Activated naive CD4-positive, alpha-beta T cell treated with anti-CD3 and anti-CD28 coated beads, Interleukin-2, amount 10 ng/mL, durations not matched to agents 7 days and 5 days (primary cell): ENCODE measurements around the gene ELAVL1.
A peak's percentile ranks its signal among the peaks of the same experiment; 100 is the strongest.
"Not testable (repeated sequence)": the region's sequence is repeated elsewhere in the genome, so short reads cannot be mapped to it uniquely, and the experiment has no call there.

Source experiments
- CTCF ChIA-PET: fragments of 350-600 bp; sonication (Branson Sonifier 250); formaldehyde crosslinking; loops from one replicate; lab custom pipeline; 2021; ENCODE audit warnings: antibody characterized with exemption; lab: Charles Lee
- DNase-seq: peaks from one replicate; pipeline ENCODE4 v3.0.0-alpha.2; 2020
- H3K27ac Mint-ChIP-seq: one replicate; pipeline ENCODE4 v1.8.0; 2021; ENCODE audit warnings: mild to moderate bottlenecking, moderate library complexity, mixed read lengths
- H3K27me3 Mint-ChIP-seq: one replicate; pipeline ENCODE4 v1.8.0; 2021; ENCODE audit warnings: mild to moderate bottlenecking, mixed read lengths
- H3K36me3 Mint-ChIP-seq: one replicate; pipeline ENCODE4 v1.8.0; 2021; ENCODE audit warnings: mixed read lengths
- H3K4me1 Mint-ChIP-seq: one replicate; pipeline ENCODE4 v1.8.0; 2021; ENCODE audit warnings: mixed read lengths
- H3K4me3 Mint-ChIP-seq: one replicate; pipeline ENCODE4 v1.8.0; 2021; ENCODE audit warnings: mild to moderate bottlenecking, moderate library complexity, mixed read lengths
- H3K9me3 Mint-ChIP-seq: one replicate; pipeline ENCODE4 v1.8.0; 2021; ENCODE audit warnings: mixed read lengths

ELAVL1 gene

DNA sequence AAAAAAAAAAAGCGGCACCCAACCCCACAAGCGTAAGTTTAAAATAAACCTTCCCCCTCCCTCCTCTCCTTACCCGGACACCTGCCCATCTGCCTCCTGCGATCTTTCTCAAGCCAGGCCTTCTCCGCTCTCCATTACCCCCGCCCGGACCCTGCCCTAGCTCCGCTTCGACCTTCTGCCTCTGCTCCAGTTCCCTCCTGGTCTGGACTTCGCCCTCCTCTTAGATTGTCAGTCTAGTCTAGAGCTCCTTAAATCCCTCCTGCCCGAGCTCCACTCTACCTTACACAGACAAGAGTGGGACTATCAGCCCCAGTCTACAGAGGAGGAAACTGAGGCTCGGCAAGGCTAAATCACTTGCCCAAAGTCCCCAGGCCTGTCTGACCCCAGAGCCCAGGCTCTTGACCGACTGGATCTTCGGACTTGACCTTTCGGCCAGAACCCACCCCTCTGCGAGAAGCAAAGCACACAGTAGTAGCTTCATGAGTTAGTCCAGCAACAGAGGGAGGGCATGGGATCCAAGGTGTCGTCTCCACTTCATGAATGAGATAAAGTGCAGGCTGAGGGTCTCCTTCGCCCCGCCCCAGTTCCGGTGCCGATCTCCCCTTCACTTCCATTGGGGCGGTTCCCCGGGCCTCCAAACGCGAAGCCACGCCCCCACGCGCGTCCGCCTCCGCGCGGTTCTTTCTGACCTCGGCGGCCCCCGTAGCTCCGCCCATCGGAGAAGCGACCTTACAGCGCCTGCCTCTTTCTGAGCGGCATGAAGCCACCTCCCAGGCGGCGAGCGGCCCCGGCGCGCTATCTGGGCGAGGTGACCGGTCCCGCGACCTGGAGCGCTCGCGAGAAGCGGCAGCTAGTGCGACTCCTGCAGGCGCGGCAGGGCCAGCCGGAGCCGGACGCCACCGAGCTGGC, 85.6 kb downstream of the ELAVL1 start, which contains the start of gene SNAPC2:
TSS of gene SNAPC2 (plus strand) at position 729 of the 909 bp plus-strand sequence. CDS start at position 758, 29 bp downstream.
- H3K4me1 Mint-ChIP-seq = peaks cover 44% of the 10 kb centered on the region
- H3K27ac Mint-ChIP-seq = peak within 1 kb of the TSS; percentile 89
- H3K4me3 Mint-ChIP-seq = peak within 1 kb of the TSS; percentile 83
- H3K36me3 Mint-ChIP-seq = peaks cover 7% of the 10 kb centered on the region
- no peaks in the 10 kb centered on the region for H3K9me3 Mint-ChIP-seq
- CTCF ChIA-PET = interaction anchor here (1.0 to 2.7 kb wide), 6 partner anchors 16 to 82 kb away, joined by 3 to 14 read pairs (median 6); partner anchors contain the start of genes MAP2K7 and TIMM44
- peak; percentile 97 for DNase-seq
- peaks cover 58% of the 10 kb centered on the region for H3K27me3 Mint-ChIP-seq

- peaks cover 41% of the 10 kb centered on the region for H3K4me1 Mint-ChIP-seq
Observed at GRCh38 chr19:7918615-7919421, 86.6 kb downstream of the ELAVL1 start.

GRCh38 chr19:7918062-7918614, 87.3 kb downstream of the ELAVL1 start:
- DNase-seq, H3K27ac Mint-ChIP-seq, H3K9me3 Mint-ChIP-seq, H3K36me3 Mint-ChIP-seq: not testable (repeated sequence)
- CTCF ChIA-PET = interaction anchor here (0.7 to 1.4 kb wide), 7 partner anchors 9 to 66 kb away, joined by 3 to 11 read pairs (median 3); no protein-coding TSS in a partner anchor
- peak overlapping the region; percentile 23 for H3K4me3 Mint-ChIP-seq
- H3K4me1 Mint-ChIP-seq = peaks cover 41% of the 10 kb centered on the region
- H3K27me3 Mint-ChIP-seq = peaks cover 66% of the 10 kb centered on the region

More at GRCh38 chr19:7918615-7919421, 86.6 kb downstream of the ELAVL1 start:
- H3K4me3 Mint-ChIP-seq = peak overlapping the region; percentile 83
- no peaks in the 10 kb centered on the region for H3K9me3 Mint-ChIP-seq
- H3K36me3 Mint-ChIP-seq = peaks cover 7% of the 10 kb centered on the region
- CTCF ChIA-PET = interaction anchor here (1.0 to 2.7 kb wide), 5 partner anchors 15 to 67 kb away, joined by 3 to 14 read pairs (median 9); partner anchors contain the start of gene MAP2K7
- no peak overlapping the region for H3K27ac Mint-ChIP-seq
- H3K27me3 Mint-ChIP-seq = peaks cover 66% of the 10 kb centered on the region
- no peak for DNase-seq

- H3K4me1 Mint-ChIP-seq = peaks cover 41% of the 10 kb centered on the region
- H3K27me3 Mint-ChIP-seq = peaks cover 66% of the 10 kb centered on the region
- H3K36me3 Mint-ChIP-seq = peaks cover 13% of the 10 kb centered on the region
- CTCF ChIA-PET = interaction anchor here (0.7 to 1.4 kb wide), 7 partner anchors 9 to 65 kb away, joined by 3 to 11 read pairs (median 3); no protein-coding TSS in a partner anchor
- peak overlapping the region; percentile 70 for H3K4me3 Mint-ChIP-seq
- peak; percentile 69 for DNase-seq
- no peaks in the 10 kb centered on the region for H3K9me3 Mint-ChIP-seq
- no peak overlapping the region for H3K27ac Mint-ChIP-seq
Observed at GRCh38 chr19:7917267-7918061, 88.0 kb downstream of the ELAVL1 start.

DNA sequence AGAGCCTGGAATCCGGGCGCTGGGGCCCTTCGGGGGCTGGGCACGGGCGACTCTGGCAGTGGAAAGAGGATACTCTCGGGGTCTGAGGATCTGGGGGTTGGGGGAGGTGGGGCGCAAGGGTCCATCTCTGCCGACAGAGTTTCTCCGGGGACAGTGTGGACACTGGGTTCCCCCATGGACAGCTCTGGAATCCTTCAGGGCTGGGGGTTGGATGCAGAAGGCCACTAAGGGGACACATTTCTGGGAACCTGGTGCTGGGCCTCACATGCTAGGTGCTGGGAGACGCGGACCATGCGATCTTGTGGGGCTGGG, 88.5 kb downstream of the ELAVL1 start:
- H3K27ac Mint-ChIP-seq = no peak overlapping the region
- CTCF ChIA-PET = no interaction called here
- peak overlapping the region; percentile 70 for H3K4me3 Mint-ChIP-seq

DNA sequence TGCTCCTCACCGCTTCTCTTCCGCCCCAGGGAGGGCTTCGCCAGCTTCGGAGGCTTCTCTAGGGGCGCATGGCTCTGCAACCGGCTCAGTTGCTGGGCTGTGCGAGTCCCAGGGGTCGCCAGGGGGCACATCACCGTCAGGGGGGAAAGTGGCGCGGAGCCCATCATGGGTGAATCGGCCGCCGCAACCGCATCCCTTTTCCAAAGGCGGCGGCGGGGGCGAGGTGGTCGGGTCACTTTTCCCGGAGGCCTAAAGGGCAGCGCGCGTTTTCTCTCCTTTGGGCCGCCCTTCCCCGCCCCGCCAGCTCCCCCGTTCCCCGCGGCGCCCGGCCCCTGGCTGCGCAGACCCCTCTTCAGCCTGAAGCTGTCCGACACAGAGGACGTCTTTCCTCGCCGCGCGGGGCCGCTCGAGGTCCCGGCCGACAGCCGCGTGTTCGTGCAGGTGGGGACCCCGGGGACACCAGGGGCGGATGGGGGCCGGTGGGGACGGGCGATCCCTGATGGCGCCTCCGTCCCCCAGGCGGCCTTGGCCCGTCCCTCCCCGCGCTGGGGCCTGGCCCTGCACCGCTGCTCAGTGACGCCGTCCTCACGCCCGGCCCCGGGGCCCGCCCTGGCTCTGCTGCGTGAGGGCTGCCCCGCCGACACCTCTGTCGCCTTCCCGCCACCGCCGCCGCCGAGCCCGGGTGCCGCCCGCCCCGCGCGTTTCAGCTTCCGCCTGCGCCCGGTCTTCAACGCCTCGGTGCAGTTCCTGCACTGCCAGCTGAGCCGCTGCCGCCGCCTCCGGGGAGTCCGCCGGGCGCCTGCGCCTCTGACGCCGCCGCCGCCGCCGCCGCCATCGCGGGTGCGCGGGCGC, 89.1 kb downstream of the ELAVL1 start:
- peak overlapping the region; percentile 70 for H3K4me3 Mint-ChIP-seq
- H3K4me1 Mint-ChIP-seq = peaks cover 32% of the 10 kb centered on the region
- H3K27ac Mint-ChIP-seq = no peak overlapping the region
- DNase-seq = peak; percentile 77
- H3K27me3 Mint-ChIP-seq = peaks cover 66% of the 10 kb centered on the region
- H3K9me3 Mint-ChIP-seq = no peaks in the 10 kb centered on the region
- peaks cover 16% of the 10 kb centered on the region for H3K36me3 Mint-ChIP-seq
- CTCF ChIA-PET = no interaction called here

More for the DNA sequence above, 88.5 kb downstream of the ELAVL1 start:
- Mint-ChIP-seq H3K27me3 (peaks cover 66% of the 10 kb centered on the region), H3K9me3 (no peaks in the 10 kb centered on the region), H3K36me3 (peaks cover 14% of the 10 kb centered on the region), H3K4me1 (peaks cover 37% of the 10 kb centered on the region)
- no peak for DNase-seq

DNA sequence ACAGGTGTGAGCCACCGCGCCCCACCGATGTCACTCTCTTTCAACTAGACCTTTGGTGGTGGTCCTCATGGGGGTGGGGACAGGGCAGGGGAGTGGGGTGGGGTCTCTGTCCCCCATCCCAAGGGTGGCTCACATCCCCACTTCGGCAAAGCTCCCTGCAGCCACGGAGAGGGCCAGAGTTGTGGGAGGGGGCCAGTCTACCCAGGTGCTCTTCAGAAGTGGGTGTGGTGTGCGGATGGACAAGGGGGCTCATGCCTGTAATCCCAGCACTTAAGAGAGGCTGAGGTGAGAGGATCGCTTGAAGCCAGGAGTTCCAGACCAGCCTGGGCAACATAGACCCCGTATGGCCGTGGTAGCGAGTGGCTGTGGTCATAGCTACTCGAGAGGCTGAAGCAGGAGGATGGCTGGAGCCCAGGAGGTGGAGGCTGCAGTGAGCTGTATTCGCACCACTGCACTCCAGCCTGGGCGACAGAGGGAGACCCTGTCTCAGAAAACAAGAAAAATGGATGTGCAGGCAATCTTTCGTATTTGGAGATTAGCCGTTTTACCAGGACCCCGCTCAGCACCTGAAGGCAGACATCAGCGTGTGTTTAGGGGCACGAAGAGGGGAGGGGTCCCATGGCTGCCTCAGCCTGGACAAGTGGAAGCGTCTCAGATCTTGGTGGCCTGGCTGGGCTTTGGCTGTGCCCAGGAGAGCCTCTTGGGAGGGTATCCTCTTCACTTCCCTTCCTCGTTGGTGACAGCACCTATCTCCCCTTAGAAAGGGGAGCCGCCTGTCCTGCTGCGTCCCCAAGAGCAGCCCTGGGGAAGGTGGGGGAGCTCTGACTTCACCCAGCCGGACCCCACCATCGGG, 90.0 kb downstream of the ELAVL1 start:
- Mint-ChIP-seq H3K27me3 (peaks cover 66% of the 10 kb centered on the region), H3K4me3 (peak overlapping the region; percentile 64), H3K4me1 (peaks cover 27% of the 10 kb centered on the region), H3K27ac (peak overlapping the region; percentile 19), H3K9me3 (no peaks in the 10 kb centered on the region), H3K36me3 (peaks cover 22% of the 10 kb centered on the region)
- CTCF ChIA-PET = no interaction called here
- no peak for DNase-seq

DNA sequence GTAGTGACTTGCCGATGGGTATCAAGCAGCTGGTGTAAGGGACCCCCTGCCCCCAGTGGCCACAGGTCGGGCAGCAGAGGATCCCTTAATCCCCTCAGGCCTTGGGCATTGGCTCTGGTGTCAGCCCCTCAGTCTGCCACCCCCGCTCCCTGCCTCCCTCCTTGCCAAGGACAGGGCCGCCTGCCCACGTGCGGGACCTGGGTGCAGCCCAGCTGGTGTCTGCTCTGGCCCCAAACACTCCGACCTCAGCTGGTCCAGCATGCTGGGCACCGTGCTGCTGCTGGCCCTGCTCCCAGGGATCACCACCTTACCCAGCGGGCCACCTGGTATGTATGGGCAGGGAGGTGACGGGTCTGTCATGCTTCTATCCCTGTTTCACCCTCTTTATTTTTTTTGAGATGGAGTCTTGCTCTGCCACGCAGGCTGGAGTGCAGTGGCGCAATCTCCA, 90.8 kb downstream of the ELAVL1 start, which contains the start of gene TGFBR3L:
TSS of gene TGFBR3L (plus strand) at position 233 of the 448 bp plus-strand sequence.
- Mint-ChIP-seq H3K4me1 (peaks cover 21% of the 10 kb centered on the region), H3K4me3 (peak within 1 kb of the TSS; percentile 64), H3K27ac (peak within 1 kb of the TSS; percentile 19), H3K27me3 (peaks cover 59% of the 10 kb centered on the region), H3K36me3 (peaks cover 18% of the 10 kb centered on the region), H3K9me3 (no peaks in the 10 kb centered on the region)
- CTCF ChIA-PET = no interaction called here
- no peak for DNase-seq

GRCh38 chr19:7914099-7914498, 91.3 kb downstream of the ELAVL1 start:
- peaks cover 17% of the 10 kb centered on the region for H3K36me3 Mint-ChIP-seq
- CTCF ChIA-PET = no interaction called here
- no peaks in the 10 kb centered on the region for H3K9me3 Mint-ChIP-seq
- DNase-seq = no peak
- H3K4me1 Mint-ChIP-seq = peaks cover 19% of the 10 kb centered on the region
- peaks cover 54% of the 10 kb centered on the region for H3K27me3 Mint-ChIP-seq
- H3K4me3 Mint-ChIP-seq = no peak overlapping the region
- no peak overlapping the region for H3K27ac Mint-ChIP-seq

GRCh38 chr19:7913652-7914051, 91.8 kb downstream of the ELAVL1 start:
- CTCF ChIA-PET = no interaction called here
- H3K4me3 Mint-ChIP-seq = no peak overlapping the region
- peaks cover 17% of the 10 kb centered on the region for H3K36me3 Mint-ChIP-seq
- H3K4me1 Mint-ChIP-seq = peaks cover 19% of the 10 kb centered on the region
- H3K27ac Mint-ChIP-seq = no peak overlapping the region
- H3K9me3 Mint-ChIP-seq = no peaks in the 10 kb centered on the region
- no peak for DNase-seq
- H3K27me3 Mint-ChIP-seq = peaks cover 49% of the 10 kb centered on the region

- peaks cover 42% of the 10 kb centered on the region for H3K27me3 Mint-ChIP-seq
- CTCF ChIA-PET = no interaction called here
- no peaks in the 10 kb centered on the region for H3K9me3 Mint-ChIP-seq
- peak overlapping the region; percentile 46 for H3K27ac Mint-ChIP-seq
- peaks cover 17% of the 10 kb centered on the region for H3K36me3 Mint-ChIP-seq
- peaks cover 15% of the 10 kb centered on the region for H3K4me1 Mint-ChIP-seq
- DNase-seq = no peak
- no peak overlapping the region for H3K4me3 Mint-ChIP-seq
Observed at GRCh38 chr19:7912697-7913564, 92.5 kb downstream of the ELAVL1 start.
